EL (cell line): Measurements from ENCODE around the gene CAGE1.
"Not testable (repeated sequence)": the region's sequence is repeated elsewhere in the genome, so short reads cannot be mapped to it uniquely, and the experiment has no call there.

Experiments
- DNase-seq: peaks from one replicate; pipeline ENCODE4 v3.0.0-alpha.2; 2016

The CAGE1 gene

DNA sequence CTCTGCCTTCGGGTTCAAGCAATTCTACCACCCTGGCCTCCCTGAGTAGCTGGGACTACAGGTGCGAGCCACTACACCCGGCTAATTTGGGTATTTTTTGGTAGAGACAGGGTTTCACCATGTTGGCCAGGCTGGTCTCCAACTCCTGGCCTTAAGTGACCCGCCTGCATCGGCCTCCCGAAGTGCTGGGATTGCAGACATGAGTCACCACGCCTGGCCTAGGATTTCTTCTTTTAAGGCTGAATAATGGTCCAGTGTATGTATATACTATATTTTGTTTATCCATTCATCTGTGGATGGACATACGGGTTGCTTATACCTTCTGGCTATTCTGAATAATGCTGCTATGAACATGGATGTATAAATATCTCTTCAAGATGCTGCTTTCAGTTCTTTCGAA, 17.2 kb upstream of the CAGE1 start:
- DNase-seq = no peak

DNA sequence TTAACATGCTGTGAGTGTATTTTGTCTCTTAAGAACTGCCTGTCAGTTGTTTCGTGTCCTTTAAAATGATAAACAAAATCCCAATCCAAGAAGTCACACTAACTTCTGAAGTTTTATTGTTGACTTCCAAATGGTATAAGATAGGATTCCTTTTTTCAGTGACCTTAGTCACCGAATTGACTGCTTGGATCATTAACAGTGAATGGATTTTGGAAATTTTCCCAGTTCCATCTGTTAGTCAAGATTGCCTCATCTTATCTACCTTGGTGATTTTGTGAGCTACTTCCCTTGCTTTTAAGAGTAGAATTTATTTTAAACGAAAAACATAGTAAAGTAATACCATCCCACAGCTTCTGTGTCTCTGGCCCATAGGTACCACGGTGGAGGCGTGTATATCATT, 15.0 kb upstream of the CAGE1 start:
- DNase-seq = no peak

DNA sequence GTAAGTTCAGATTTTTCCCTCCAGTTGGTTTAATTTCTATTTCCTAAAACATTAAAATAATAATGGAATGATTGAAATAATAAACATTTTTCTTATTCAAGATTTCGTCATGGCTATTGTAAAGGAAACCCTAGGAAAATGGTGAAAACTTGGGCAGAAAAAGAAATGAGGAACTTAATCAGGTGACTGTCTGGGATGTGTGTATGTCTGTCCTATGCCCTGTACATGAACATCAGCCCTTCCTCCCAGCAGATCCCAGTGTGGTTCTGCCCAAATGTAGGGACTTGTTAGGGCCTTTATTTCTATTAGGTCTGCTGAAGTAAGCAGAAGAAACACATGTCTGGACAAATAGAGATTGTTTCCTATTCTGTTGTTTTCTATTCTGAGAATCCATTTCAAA, 13.2 kb upstream of the CAGE1 start:
- no peak for DNase-seq

DNA sequence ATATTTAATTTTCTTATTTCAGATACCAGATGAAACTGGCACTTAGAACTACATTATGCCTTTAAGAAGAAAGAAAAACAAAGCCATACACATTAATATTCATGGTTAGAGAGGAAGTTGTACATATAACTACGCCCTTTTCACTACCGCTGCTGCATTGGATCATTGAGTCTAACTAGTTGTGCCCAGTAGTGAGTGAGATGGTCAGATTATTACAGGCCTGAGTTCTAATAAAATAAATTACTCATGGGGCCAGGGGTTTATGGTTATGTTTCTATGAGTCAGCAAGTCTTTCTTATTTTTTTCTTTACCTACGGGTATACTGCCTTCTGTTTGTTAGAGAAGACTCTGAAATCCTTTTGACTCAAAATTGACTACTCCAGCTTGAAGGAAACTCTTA, 11.5 kb upstream of the CAGE1 start:
- peak; percentile 52 for DNase-seq

DNA sequence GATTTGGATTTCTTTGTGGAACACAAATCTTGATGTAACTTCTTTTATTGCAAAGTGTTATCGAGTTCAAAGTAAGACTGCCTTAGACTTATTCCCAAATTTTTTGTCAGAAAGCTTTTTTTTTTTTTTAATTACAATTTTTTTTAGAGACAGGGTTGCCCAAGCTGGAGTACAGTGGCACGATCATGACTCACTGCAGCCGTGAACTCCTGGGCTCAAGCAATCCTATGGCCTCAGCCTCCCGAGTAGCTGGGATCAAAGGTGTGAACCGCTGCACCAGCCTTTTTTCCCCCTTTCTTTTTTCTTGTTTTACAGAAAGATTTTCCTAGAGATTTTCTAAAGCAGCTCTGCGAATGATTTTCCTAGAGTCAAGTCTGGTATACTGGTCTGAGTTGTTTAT, 2.9 kb upstream of the CAGE1 start:
- peak; percentile 22 for DNase-seq

DNA sequence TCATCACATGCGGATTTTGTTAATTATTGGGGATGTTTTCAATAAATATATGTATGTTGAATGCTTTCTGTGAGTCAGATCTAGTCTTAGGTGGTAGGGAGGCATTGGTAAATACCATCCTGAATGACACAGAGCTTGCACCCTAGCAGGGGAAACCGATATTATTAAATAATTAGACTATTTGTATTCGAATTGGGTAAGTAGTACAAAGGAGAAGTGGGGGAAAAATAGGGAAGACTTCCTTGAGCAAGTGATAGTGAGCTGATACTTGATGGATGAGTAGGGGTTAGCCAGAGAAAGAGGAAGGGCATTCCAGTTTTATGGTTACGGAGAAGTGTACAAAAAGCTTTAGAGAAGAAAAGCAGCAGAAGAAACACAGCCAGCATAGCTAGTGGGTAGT, 1.6 kb upstream of the CAGE1 start:
- peak; percentile 23 for DNase-seq

DNA sequence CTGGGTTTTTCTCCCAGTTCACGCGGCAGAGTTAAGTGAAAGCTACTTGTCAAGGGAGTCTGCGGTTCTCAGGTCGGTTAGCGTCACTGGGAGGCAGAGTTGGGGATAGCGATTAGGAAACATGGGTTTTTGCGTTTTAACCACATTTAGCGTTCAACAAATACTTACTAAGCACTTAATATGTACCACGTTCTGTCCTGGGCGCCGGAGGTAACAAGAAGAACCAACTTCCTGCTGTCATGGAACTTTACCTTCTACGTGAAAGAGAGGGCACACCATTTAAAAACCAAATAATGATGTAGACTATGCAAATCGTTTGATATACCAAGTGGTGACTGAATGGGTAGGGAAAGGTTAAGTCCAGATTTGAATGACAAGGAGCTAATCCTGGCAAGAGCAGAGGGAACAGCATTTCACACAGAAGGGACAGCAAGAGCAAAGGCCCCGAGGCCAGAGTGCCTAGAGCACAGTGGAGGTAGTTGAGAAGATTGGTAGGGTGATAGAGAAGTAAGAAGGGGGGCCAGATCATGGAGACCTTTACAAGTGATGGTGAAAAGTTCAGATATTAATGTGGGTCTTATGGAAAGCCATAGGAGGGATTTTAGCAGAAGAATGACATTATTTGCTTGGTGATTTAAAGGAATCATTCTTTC, 810 bp upstream of the CAGE1 start:
- no peak for DNase-seq

DNA sequence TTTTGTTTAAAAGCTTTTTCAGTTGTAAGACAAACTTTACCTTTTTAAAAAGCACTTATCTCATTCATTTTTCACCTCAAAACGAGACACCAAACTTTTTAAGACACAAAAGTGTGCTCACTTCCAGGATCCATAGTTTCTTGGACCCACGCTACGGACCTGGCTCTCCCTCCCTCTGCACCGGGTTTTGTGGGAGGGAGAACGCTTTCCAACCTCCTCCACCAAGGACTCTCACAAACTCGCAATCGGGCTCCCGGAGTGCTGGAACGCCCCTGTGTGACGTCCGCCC, 436 bp downstream of the CAGE1 start:
- no peak for DNase-seq

DNA sequence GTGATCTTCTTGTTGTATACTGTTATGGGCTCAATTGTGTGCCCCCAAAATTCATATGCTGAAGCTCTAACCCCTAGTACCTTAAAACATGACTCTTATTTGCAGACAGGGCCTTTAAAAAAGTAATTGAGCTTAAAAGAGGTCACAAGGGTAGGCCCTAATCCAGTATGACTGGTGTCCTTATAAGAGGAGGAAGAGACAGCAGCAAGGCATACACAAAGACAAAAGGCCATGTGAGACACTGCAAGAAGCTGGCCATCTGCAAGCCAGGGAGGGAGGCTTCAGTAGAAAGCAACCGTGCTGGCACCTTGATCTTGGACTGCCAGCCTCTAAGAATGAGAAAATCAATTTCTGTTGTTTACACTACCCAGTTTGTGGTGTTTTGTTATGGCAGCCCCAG, 8.4 kb downstream of the CAGE1 start:
- DNase-seq = no peak

DNA sequence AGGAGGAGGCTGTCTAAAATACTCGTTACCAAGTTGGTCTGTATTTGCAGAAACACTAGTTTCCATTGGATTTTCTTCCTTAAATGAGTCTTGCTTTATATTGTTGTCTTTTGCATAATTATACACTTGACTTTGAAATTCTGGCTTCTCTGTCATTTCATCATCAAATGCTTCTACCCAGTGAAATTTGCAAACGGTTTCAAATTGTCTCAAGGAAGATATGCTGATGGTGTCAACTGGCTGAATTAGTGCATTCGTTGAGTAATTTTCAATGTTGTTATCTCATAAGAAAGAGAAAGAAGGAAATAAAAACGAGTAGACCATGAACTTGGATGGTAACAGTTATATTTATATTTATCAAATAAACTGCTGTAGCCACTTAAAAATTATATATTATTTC, 10.8 kb downstream of the CAGE1 start:
- no peak for DNase-seq

DNA sequence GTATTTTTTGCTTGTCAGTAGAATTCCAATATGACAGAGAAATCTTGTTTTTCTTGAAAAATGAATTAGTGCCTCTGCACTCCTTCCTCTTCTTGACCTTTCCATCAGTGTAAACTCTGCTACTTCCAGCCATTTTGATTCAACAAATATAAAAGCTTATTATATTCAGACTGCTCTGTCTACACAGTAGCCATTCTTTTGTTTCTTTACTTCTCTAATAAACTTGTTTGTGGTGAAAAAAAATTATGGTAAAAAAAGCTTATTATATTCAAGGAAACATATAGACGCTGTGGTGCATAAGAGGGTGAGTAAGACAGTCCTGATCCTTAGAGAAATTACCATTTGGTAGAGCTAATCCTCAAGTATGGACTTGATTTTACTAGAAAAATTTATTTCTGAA, 11.6 kb downstream of the CAGE1 start:
- no peak for DNase-seq

DNA sequence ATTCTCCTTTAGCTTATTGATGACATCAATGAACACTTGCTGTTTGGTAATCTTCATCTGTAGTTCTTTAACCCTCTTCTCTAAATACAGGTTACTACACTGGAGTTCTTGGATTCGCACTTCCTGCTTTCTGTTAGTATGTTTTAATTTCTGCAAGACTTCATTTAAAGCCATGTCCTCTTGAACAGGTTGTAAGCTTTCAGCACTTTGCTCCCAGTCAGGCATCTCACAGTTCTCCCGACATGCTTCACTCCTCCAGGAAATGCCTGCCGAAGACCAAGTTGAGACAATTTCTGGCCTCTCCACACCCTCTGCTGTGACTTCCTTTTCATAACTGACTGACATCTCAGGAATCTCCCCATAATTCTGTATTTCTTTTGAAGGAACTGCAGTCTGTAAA, 15.8 kb downstream of the CAGE1 start:
- DNase-seq = no peak

DNA sequence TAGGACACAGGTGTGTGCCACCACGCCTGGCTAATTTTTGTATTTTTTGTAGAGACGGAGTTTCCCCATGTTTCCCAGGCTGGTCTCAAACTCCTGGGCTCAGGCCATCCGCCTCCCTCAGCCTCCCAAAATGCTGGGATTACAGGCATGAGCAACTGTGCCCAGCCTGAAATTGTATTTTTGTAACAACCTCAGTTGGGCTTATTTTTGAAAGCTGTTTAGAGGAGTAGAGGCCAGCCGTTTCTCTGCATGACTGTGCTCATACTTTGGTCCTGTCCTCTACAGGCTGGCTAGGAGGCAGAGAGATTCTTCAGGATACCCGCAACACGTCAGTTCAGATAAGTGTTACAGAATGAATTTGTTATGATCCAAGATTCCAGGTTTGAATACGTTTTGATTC, 22.1 kb downstream of the CAGE1 start:
- no peak for DNase-seq

DNA sequence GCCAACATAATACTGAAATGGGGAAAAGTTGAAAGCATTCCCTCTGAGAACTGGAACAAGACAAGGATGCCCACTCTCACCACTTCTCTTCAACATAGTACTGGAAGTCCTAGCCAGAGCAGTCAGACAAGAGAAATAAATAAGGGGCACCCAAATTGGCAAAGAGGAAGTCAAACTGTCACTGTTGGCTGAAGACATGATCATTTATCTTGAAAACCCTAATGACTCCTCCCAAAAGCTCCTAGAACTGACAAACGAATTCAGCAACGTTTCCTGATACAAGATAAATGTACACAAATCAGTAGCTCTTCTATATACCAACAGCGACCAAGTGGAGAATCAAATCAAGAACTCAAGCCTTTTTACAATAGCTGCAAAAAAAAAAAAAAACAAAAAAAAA, 37.6 kb downstream of the CAGE1 start:
- not testable (repeated sequence) for DNase-seq

DNA sequence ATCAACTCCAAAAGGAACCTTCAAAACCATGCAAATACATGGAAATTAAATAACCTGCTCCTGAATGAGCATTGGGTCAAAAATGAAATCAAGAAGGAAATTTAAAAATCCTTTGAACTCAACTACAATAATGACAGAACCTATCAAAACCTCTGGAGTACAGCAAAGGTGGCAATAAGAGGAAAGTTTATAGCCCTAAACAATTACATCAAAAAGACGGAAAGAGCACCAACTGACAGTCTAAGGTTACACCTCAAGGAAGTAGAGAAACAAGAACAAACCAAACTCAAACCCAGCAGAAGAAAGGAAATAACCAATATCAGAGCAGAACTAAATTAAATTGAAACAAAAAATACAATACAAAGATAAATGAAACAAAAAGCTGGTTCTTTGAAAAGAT, 39.0 kb downstream of the CAGE1 start:
- DNase-seq = not testable (repeated sequence)

DNA sequence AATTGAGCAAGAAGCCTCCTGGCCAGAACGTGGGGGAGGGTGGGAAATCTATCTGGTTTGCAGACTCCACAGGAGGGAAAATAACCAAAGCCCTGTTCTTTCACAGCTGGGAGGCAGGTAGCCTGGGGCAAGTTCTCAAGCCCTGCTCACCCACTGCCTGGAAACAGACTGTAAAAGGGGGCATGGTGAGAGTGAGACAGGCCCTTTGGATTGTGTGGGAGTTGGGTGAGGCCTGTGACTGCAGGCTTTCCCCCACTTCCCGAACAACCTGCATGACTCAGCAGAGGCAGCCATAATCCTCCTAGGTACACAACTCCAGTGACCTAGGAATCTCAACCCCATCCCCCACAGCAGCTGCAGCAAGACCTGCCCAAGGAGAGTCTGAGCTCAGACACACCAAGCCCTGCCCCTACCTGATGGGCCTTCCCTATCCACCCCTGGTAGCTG, 42.0 kb downstream of the CAGE1 start:
- DNase-seq = peak; percentile 12

DNA sequence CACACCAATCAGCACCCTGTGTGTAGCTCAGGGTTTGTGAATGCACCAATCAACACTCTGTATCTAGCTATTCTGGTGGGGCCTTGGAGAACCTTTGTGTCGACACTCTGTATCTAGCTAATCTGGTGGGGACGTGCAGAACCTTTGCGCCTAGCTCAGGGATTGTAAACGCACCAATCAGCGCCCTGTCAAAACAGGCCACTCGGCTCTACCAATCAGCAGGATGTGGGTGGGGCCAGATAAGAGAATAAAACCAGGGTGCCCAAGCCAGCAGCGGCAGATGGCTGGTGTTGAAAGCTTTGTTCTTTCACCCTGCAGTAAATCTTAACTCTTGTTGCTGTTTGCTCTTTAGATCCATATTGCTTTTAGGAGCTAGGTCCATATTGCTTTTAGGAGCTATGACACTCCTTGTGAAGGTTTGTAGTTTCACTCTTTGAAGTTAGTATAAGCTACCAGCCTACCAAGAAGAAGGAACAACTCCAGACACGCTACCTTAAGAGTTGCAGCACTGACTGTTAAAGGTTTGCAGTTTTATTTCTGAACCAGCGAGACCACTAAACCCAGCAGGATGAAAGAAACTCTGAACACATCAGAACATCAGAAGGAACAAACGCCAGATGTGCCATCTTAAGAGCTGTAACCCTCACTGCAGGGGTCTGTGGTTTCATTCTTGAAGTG, 44.6 kb downstream of the CAGE1 start:
- not testable (repeated sequence) for DNase-seq

DNA sequence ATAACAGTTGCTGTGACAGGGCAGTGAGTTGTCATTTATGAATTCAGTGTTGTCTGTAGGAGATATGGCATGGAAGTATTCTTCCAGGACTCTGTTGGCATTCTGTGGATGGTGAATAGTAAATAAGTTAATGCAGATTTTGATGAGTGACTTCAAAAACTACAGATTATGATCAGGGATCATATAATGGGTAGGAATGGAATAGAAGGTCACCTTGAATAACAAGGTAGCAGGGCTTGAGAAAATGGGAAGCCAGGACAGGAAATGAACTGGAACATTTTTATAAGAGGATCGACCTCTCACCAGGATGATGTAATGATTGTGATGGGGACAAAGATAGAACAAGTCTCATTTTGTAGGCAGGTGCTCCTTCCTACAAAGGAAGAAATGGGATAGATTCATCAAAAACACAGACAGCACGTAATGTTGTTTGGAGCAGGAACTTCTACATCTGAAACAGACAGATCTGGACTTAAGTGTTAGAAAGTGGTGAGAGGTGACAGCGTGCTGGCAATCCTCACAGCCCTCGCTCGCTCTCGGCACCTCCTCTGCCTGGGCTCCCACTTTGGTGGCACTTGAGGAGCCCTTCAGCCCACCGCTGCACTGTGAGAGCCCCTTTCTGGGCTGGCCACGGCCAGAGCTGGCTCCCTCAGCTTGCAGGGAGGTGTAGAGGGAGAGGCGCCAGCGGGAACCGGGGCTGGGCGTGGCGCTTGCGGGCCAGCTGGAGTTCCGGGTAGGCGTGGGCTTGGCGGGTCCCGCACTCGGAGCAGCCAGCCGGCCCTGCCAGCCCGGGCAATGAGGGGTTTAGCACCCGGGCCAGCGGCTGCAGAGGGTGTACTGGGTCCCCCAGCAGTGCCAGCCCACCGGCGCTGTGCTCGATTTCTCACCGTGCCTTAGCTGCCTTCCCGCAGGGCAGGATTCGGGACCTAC, 45.7 kb downstream of the CAGE1 start:
- DNase-seq = no peak

DNA sequence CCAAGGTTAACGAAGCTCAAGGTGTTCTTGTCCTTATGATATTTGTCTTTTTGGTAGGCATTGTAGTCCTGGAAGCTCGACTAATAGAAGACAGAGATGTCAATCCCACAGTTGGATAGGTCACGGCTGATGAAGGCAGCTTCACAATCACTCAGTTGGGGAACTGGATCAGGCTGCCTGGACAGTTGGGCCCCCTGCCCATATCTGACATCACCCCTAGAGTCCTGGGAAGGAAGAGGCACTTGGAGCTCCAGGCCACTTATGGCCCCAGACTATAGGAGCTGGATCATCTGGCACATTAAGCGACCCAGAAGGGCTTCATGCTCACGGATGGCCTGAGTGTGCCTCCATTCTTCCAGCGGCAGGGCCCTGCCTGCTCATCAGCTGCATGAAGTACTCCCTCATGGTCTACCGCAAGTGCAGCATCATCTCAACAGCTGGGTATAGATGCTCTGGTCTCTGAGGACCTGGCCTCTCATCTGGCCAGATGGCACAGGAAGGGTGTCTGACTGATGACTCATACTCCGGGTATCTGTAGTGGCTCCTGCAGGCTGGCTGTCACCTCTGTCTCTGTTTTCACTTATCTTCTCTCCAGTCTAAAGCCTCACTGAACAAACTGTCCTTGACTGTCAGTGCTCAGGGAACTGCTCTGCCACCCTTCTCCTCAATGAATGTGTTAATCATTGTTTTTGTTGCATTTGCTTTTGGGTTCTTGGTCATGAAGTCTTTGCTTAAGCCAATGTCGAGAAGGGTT, 47.4 kb downstream of the CAGE1 start:
- peak; percentile 31 for DNase-seq

DNA sequence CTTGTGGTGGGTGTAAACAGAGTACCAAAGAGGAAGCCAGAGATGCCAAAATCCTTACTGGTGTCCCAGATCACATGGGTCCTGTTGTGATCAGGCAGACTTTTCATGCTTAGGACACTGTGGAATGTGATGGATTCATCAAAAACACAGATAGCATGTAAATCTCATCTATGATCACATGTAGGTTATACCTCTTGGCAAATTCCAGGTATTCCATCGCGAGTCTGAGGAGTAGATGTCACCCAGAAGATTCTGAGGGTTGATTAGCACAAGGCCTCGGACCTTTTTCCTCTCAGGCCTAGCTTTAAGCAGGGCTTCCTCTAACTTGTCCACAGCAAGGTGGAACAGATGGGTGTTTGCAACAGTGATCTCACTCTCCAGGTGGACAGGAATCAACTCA, 48.3 kb downstream of the CAGE1 start:
- no peak for DNase-seq

DNA sequence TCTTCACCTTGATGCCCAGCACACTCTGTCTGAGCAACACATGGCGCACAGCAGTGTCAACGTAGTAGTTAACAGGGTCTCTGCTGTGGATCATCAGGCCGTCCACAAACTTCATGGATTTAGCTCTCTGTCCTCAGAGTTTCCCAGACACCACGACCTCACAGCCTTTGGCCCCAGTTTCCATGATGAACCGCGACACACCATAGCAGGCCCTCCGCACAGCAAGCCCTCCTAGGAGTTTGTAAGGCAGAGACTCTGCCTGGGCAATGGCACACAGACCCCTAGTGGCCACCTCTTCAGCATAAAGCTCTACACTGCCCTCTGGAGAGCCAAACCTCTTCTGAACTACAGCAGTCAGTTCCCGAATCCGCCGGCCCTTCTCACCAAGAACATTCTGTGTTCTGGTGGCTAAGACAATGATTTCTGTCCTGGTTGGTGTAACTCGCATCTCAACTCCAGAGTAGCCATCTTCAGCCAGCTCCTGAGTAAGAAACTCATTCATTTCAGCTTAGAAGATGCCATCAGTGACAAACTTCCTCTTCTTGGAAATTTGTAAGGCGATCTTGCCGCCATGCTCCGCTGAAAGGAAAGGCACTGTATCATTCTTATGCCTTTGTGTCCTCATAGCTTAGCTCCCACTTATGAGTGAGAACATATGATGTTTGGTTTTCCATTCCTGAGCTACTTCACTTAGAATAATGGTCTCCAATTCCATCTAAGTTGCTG, 50.4 kb downstream of the CAGE1 start:
- peak; percentile 3 for DNase-seq

DNA sequence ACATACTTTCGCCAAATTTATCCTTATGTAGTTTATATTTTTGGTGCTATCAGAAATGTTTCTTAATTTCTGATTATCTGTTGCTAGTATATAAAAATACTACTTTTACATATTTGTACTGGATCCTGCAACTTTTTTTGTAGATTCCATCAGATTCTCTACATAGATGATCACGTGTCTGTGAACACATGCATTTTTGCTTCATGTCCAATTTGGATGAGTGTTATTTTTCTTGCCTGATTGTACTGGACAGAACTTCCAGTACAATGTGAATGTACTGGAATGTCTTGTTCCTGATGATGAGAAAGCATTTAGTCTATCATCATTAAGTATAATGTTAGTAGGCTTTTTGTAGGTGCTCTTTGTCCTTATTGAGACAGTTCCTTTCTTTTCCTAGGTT, 51.5 kb downstream of the CAGE1 start:
- DNase-seq = no peak

DNA sequence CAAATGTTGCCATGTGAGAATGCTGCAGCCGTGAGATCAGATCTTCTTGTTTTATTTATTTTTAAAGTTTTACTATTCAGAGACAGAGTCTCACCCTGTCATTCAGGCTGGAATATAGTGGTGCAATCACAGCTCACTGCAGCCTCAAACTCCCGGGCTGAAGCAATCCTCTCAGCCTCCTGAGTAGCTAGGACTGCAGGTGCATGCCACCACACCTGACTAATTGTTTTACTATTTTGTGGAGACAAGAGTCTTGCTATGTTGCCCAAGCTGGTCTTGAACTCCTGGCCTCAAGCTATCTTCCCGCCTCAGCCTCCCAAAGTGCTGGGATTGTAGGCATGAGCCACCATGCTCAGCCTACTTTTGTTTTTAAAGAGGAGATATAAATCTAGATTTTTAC, 54.0 kb downstream of the CAGE1 start:
- DNase-seq = no peak
